Hepatocyte (in vitro differentiated cells): ENCODE data around the gene TAS2R1. TPM values are rescaled to one million over a fixed set of nuclear protein-coding genes. Genes with fewer than 3 reads are reported as not detected.

Experiments
- DNase-seq: peaks from one replicate; pipeline ENCODE4 v3.0.0-alpha.2; 2016; ENCODE audit warnings: low spot score
- H2AFZ ChIP-seq: fragments of 200-600 bp; sonication (generic); 2 replicates; pipeline ENCODE4 v1.6.0; 2016; ENCODE audit warnings: antibody characterized with exemption, mild to moderate bottlenecking
- H3K27ac ChIP-seq: fragments of 200-600 bp; sonication (generic); 2 replicates; pipeline ENCODE4 v1.5.1; 2016; ENCODE audit warnings: mild to moderate bottlenecking
- H3K27me3 ChIP-seq: fragments of 200-600 bp; sonication (generic); 2 replicates; pipeline ENCODE4 v1.6.1; 2016
- H3K36me3 ChIP-seq: fragments of 200-600 bp; sonication (generic); replicated peaks from 2 replicates; pipeline ENCODE4 v1.5.1; 2016; ENCODE audit warnings: low read depth; ENCODE audit not compliant: insufficient read depth
- H3K4me1 ChIP-seq: fragments of 200-600 bp; sonication (generic); 2 replicates; pipeline ENCODE4 v1.5.1; 2016; ENCODE audit warnings: mild to moderate bottlenecking, moderate library complexity; ENCODE audit not compliant: insufficient read depth
- H3K4me2 ChIP-seq: fragments of 200-600 bp; sonication (generic); 2 replicates; pipeline ENCODE4 v1.6.0; 2016
- H3K4me3 ChIP-seq: fragments of 200-600 bp; sonication (generic); 2 replicates; pipeline ENCODE4 v1.5.1; 2016; ENCODE audit warnings: mild to moderate bottlenecking
- H3K79me2 ChIP-seq: fragments of 200-600 bp; sonication (generic); 2 replicates; pipeline ENCODE4 v1.6.0; 2017; ENCODE audit warnings: mild to moderate bottlenecking
- H3K9me2 ChIP-seq: fragments of 200-600 bp; sonication (generic); replicated peaks from 2 replicates; pipeline ENCODE4 v1.6.0; 2017; ENCODE audit warnings: mild to moderate bottlenecking; ENCODE audit not compliant: insufficient read depth
- H3K9me3 ChIP-seq: fragments of 200-600 bp; sonication (generic); 2 replicates; pipeline ENCODE4 v1.5.1; 2016; ENCODE audit warnings: low read depth, mild to moderate bottlenecking
- H4K20me1 ChIP-seq: fragments of 200-600 bp; sonication (generic); 2 replicates; pipeline ENCODE4 v1.6.0; 2016; ENCODE audit warnings: mild to moderate bottlenecking; ENCODE audit not compliant: insufficient read depth, poor library complexity, severe bottlenecking
- EZH2 ChIP-seq: fragments of 200-600 bp; sonication (generic); IDR thresholded peaks from 2 replicates; pipeline ENCODE4 v1.6.1; 2016; ENCODE audit warnings: antibody characterized with exemption, mild to moderate bottlenecking, borderline replicate concordance
- EZH2phosphoT487 ChIP-seq: fragments of 200-600 bp; sonication (generic); IDR thresholded peaks from one replicate; pipeline ENCODE4 v1.6.1; 2018; ENCODE audit warnings: antibody characterized with exemption, mild to moderate bottlenecking, low read depth, moderate library complexity; ENCODE audit not compliant: unreplicated experiment, severe bottlenecking
- WGBS: methylation state at CpG from one replicate; pipeline ENCODE4 v1.1.6; 2016; ENCODE audit warnings: low lambda C conversion rate; ENCODE audit errors: missing lambda C conversion rate; 5-methylcytosine and 5-hydroxymethylcytosine counted together
- polyA plus RNA-seq: library from polyadenylated mRNA; unstranded; fragments of >200 nt; fragmentation: Nextera tagmentation; extraction: Ambion mirVana; gene quantifications from 2 replicates; pipeline ENCODE4 v1.2.1, GENCODE V29; 2016
- total RNA-seq: library from RNA; depleted of rRNA; stranded (reverse); fragments of >200 nt; gene quantifications from 2 replicates; pipeline ENCODE4 v1.2.3, GENCODE V29; 2014
- TF ChIP-seq, protein P1 (sequence below): fragments of 200-600 bp; sonication (generic); IDR thresholded peaks from 2 replicates; pipeline ENCODE4 v1.5.1; 2016; ENCODE audit warnings: antibody characterized with exemption, mild to moderate bottlenecking; ENCODE audit not compliant: poor library complexity

Gene TAS2R1
- total and polyA plus RNA-seq, 2 experiments from 2014 or later, result 1.0 TPM; not detected in 1

GRCh38 chr5:9653061-9653460 lies 22.9 kb upstream of the TAS2R1 start:
- TF ChIP-seq EZH2phosphoT487 (no peak), EZH2 (no peak)
- TF ChIP-seq, protein P1, sequence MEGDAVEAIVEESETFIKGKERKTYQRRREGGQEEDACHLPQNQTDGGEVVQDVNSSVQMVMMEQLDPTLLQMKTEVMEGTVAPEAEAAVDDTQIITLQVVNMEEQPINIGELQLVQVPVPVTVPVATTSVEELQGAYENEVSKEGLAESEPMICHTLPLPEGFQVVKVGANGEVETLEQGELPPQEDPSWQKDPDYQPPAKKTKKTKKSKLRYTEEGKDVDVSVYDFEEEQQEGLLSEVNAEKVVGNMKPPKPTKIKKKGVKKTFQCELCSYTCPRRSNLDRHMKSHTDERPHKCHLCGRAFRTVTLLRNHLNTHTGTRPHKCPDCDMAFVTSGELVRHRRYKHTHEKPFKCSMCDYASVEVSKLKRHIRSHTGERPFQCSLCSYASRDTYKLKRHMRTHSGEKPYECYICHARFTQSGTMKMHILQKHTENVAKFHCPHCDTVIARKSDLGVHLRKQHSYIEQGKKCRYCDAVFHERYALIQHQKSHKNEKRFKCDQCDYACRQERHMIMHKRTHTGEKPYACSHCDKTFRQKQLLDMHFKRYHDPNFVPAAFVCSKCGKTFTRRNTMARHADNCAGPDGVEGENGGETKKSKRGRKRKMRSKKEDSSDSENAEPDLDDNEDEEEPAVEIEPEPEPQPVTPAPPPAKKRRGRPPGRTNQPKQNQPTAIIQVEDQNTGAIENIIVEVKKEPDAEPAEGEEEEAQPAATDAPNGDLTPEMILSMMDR, result no peak
- Histone ChIP-seq H3K4me2 (no peak overlapping the region), H4K20me1 (no peaks in the 10 kb centered on the region), H3K27ac (no peak overlapping the region), H3K4me1 (peaks cover 7% of the 10 kb centered on the region), H3K9me3 (no peaks in the 10 kb centered on the region), H3K36me3 (no peaks in the 10 kb centered on the region), H3K79me2 (no peaks in the 10 kb centered on the region), H2AFZ (no peak overlapping the region), H3K9me2 (no peaks in the 10 kb centered on the region), H3K27me3 (no peaks in the 10 kb centered on the region), H3K4me3 (no peak overlapping the region)
- 88% methylated on average over 7 of the region's 7 CpGs for WGBS
- DNase-seq, result no peak

DNA sequence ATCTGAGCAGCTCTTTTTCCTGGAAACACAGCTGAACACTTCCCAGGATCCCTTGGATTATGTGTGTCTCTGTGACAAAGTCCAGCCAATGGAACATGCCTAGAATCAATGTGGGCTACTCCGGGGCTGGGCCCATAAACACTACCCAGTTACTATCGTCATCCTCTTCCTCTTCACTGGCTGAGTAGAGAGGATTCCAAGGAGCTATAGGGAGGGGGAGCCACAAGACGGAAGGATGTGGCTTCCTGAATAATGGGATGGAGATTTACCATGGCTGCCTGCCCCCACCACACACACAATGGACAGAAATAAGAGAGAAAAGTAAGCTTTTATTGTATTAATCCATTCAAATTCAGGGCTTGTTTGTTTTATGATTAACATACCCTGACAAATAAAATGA lies 22.1 kb upstream of the TAS2R1 start:
- no peaks in the 10 kb centered on the region for H3K27me3 ChIP-seq

GRCh38 chr5:9646843-9647242 lies 16.7 kb upstream of the TAS2R1 start:
- Histone ChIP-seq H3K9me3 (no peaks in the 10 kb centered on the region), H3K4me2 (no peak overlapping the region), H3K27me3 (no peaks in the 10 kb centered on the region), H3K36me3 (no peaks in the 10 kb centered on the region), H4K20me1 (no peaks in the 10 kb centered on the region), H3K79me2 (no peaks in the 10 kb centered on the region), H3K4me3 (no peak overlapping the region), H2AFZ (no peak overlapping the region), H3K27ac (no peak overlapping the region), H3K9me2 (no peaks in the 10 kb centered on the region), H3K4me1 (no peaks in the 10 kb centered on the region)
- TF ChIP-seq EZH2, result no peak
- TF ChIP-seq, protein P1, result no peak
- no peak for TF ChIP-seq EZH2phosphoT487
- DNase-seq, result no peak
- WGBS, result 100% methylated on average over 2 of the region's 2 CpGs

More for the DNA sequence above, 22.1 kb upstream of the TAS2R1 start:
- Histone ChIP-seq H3K36me3 (no peaks in the 10 kb centered on the region), H3K9me2 (no peaks in the 10 kb centered on the region), H3K9me3 (no peaks in the 10 kb centered on the region), H3K4me3 (no peak overlapping the region), H3K27ac (no peak overlapping the region), H3K4me2 (no peak overlapping the region), H2AFZ (no peak overlapping the region), H3K4me1 (peaks cover 7% of the 10 kb centered on the region), H3K79me2 (no peaks in the 10 kb centered on the region), H4K20me1 (no peaks in the 10 kb centered on the region)
- WGBS, result 82% methylated on average over 3 of the region's 3 CpGs
- TF ChIP-seq, protein P1, result no peak
- TF ChIP-seq EZH2 (no peak), EZH2phosphoT487 (no peak)
- no peak for DNase-seq

- Histone ChIP-seq H3K9me3 (no peaks in the 10 kb centered on the region), H4K20me1 (no peaks in the 10 kb centered on the region), H2AFZ (no peak overlapping the region), H3K4me3 (no peak overlapping the region), H3K4me1 (no peaks in the 10 kb centered on the region), H3K27ac (no peak overlapping the region), H3K36me3 (no peaks in the 10 kb centered on the region), H3K27me3 (no peaks in the 10 kb centered on the region), H3K79me2 (no peaks in the 10 kb centered on the region), H3K9me2 (no peaks in the 10 kb centered on the region), H3K4me2 (no peak overlapping the region)
- 92% methylated on average over 3 of the region's 3 CpGs for WGBS
- TF ChIP-seq, protein P1, result no peak
- TF ChIP-seq EZH2phosphoT487 (no peak), EZH2 (no peak)
- no peak for DNase-seq
Observed at GRCh38 chr5:9644630-9645029, 14.5 kb upstream of the TAS2R1 start.
